Lung (tissue), 12 donors: Measurements from ENCODE around the gene XYLT1. TPM values are rescaled to one million over a fixed set of nuclear protein-coding genes. Genes with fewer than 3 reads are reported as not detected.
A peak's percentile ranks its signal among the peaks of the same experiment; 100 is the strongest.

Experiments
- ATAC-seq: fragments of 200-7000 bp; cut with Tn5 transposase; one replicate; pipeline ENCODE4 v1.9.1; 2020; ENCODE audit warnings: moderate number of reproducible peaks; ENCODE audit not compliant: insufficient read depth, low FRiP score
- DNase-seq, 3 donors: peaks; one replicate each; pipeline ENCODE4 v3.0.0-alpha.2; 2013 to 2017
- H3K27ac ChIP-seq, 2 donors: one replicate each; pipeline ENCODE4 v1.5.1; 2013; ENCODE audit warnings: mild to moderate bottlenecking in 2 of 2, moderate library complexity in 2 of 2, control low read depth in 1 of 2, inconsistent platforms in 1 of 2, low read depth in 1 of 2, low read length in 1 of 2
- H3K27me3 ChIP-seq, 3 donors: one replicate each; pipeline ENCODE4 v1.5.1; 2013; ENCODE audit warnings: low read length in 2 of 3; ENCODE audit not compliant: control insufficient read depth in 3 of 3, insufficient read depth in 3 of 3
- H3K36me3 ChIP-seq, 4 donors: one replicate each; pipeline ENCODE4 v1.5.1; 2013; ENCODE audit warnings: low read length in 4 of 4, mild to moderate bottlenecking in 1 of 4, moderate library complexity in 1 of 4; ENCODE audit not compliant: control insufficient read depth in 4 of 4, insufficient read depth in 4 of 4
- H3K4me1 ChIP-seq, 5 donors: one replicate each; pipeline ENCODE4 v1.5.1; 2013; ENCODE audit warnings: low read length in 5 of 5, mild to moderate bottlenecking in 2 of 5, moderate library complexity in 1 of 5; ENCODE audit not compliant: control insufficient read depth in 5 of 5, insufficient read depth in 5 of 5
- H3K4me3 ChIP-seq: one replicate; pipeline ENCODE4 v1.5.1; 2013; ENCODE audit warnings: mild to moderate bottlenecking, control low read depth, moderate library complexity
- H3K9ac ChIP-seq, 2 donors: one replicate each; pipeline ENCODE4 v1.5.1; 2013; ENCODE audit warnings: low read length in 2 of 2, control low read depth in 1 of 2; ENCODE audit not compliant: insufficient read depth in 1 of 2
- H3K9me3 ChIP-seq, 4 donors: one replicate each; pipeline ENCODE4 v1.5.1; 2013; ENCODE audit warnings: low read length in 3 of 4, mild to moderate bottlenecking in 1 of 4, moderate library complexity in 1 of 4; ENCODE audit not compliant: control insufficient read depth in 4 of 4, insufficient read depth in 3 of 4
- WGBS, 2 donors: extraction: QIAGEN DNeasy Blood & Tissue Kit; methylation state at CpG; one replicate each; pipeline ENCODE4 v1.1.7; 2013; 5-methylcytosine and 5-hydroxymethylcytosine counted together
- polyA plus RNA-seq, 2 donors: library from polyadenylated mRNA; stranded (reverse); fragments of 200-250 nt; gene quantifications; one replicate each; pipeline ENCODE4 v1.2.1, GENCODE V29; 2013
- total RNA-seq, 2 donors: library from RNA; depleted of rRNA in 1 of 2; stranded (reverse); fragments of >200 nt in 1 of 2; gene quantifications; one replicate each; pipeline ENCODE4 v1.2.1, GENCODE V29; 2014 to 2021
- TF ChIP-seq, protein P1 (sequence below): IDR thresholded peaks from 2 replicates; pipeline ENCODE4 v1.5.1; 2012; ENCODE audit warnings: mild to moderate bottlenecking; ENCODE audit errors: control extremely low read depth, extremely low read depth
- donor health status: control.
- donor health status: control.
- donor health status: Bipolar disorder and iron deficiency.
- donor health status: healthy.
- donor health status: DM: yes; HTN: yes; CAD: no.

XYLT1 gene
- total and polyA plus RNA-seq, 4 donors = 1.4 to 11.5 (median 6.9) TPM

DNA sequence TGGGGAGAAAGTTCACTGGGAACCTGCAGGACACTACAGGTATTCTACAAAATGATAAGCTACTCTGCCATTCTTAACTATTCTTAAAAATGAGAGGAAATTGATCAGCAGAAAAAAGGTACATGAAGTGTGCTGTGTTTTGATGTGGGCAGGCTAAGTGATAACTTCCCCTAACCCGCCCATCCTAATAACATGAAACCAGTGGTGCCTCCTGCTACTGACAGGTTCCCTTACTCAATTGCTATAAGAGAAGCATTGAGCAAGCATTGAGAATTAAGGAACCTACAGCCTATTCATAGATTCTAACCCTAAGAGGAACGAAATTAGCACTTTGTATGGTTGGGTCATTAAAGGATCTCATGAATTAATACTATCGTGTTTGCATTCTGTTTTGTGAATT lies 18.9 kb downstream of the XYLT1 start:
- Histone ChIP-seq H3K4me1 (peaks cover 3 to 24% (median 6%) of the 10 kb centered on the region in 5 donors), H3K9me3 (no peaks in the 10 kb centered on the region), H3K27me3 (no peaks in the 10 kb centered on the region), H3K36me3 (no peaks in the 10 kb centered on the region), H3K27ac (no peak overlapping the region), H3K4me3 (no peak overlapping the region), H3K9ac (no peak overlapping the region)
- ATAC-seq = no peak
- TF ChIP-seq, protein P1, sequence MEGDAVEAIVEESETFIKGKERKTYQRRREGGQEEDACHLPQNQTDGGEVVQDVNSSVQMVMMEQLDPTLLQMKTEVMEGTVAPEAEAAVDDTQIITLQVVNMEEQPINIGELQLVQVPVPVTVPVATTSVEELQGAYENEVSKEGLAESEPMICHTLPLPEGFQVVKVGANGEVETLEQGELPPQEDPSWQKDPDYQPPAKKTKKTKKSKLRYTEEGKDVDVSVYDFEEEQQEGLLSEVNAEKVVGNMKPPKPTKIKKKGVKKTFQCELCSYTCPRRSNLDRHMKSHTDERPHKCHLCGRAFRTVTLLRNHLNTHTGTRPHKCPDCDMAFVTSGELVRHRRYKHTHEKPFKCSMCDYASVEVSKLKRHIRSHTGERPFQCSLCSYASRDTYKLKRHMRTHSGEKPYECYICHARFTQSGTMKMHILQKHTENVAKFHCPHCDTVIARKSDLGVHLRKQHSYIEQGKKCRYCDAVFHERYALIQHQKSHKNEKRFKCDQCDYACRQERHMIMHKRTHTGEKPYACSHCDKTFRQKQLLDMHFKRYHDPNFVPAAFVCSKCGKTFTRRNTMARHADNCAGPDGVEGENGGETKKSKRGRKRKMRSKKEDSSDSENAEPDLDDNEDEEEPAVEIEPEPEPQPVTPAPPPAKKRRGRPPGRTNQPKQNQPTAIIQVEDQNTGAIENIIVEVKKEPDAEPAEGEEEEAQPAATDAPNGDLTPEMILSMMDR = no peak
- DNase-seq = no peak
- 41 to 68% methylated on average over 3 of the region's 3 CpGs for whole genome bisulfite sequencing, 2 donors

DNA sequence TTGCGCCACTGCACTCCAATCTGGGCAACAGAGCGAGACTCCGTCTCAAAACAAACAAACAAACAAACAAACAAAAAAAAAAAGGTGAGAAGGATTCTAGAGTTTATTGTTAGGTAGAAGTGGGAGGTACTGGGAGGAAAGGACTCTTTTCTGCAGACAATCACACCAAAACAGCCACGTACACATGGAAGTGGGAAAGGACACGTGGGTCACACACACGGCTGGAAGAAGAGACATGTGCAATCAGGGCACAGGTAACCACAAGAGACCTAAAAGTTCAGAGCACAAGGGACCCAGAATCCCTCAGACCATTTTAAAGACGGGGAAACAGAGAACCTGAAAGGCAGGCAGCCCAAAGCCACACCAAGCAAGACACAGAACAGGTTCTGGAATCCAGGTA lies 20.5 kb downstream of the XYLT1 start:
- 80 to 87% methylated on average over 7 of the region's 7 CpGs for WGBS, 2 donors
- DNase-seq (no peak), ATAC-seq (no peak)
- Histone ChIP-seq H3K9me3 (no peaks in the 10 kb centered on the region), H3K27me3 (no peaks in the 10 kb centered on the region), H3K4me1 (peaks cover 3 to 25% (median 9%) of the 10 kb centered on the region in 5 donors), H3K36me3 (no peaks in the 10 kb centered on the region), H3K9ac (no peak overlapping the region), H3K27ac (no peak overlapping the region), H3K4me3 (no peak overlapping the region)
- TF ChIP-seq, protein P1 = no peak

DNA sequence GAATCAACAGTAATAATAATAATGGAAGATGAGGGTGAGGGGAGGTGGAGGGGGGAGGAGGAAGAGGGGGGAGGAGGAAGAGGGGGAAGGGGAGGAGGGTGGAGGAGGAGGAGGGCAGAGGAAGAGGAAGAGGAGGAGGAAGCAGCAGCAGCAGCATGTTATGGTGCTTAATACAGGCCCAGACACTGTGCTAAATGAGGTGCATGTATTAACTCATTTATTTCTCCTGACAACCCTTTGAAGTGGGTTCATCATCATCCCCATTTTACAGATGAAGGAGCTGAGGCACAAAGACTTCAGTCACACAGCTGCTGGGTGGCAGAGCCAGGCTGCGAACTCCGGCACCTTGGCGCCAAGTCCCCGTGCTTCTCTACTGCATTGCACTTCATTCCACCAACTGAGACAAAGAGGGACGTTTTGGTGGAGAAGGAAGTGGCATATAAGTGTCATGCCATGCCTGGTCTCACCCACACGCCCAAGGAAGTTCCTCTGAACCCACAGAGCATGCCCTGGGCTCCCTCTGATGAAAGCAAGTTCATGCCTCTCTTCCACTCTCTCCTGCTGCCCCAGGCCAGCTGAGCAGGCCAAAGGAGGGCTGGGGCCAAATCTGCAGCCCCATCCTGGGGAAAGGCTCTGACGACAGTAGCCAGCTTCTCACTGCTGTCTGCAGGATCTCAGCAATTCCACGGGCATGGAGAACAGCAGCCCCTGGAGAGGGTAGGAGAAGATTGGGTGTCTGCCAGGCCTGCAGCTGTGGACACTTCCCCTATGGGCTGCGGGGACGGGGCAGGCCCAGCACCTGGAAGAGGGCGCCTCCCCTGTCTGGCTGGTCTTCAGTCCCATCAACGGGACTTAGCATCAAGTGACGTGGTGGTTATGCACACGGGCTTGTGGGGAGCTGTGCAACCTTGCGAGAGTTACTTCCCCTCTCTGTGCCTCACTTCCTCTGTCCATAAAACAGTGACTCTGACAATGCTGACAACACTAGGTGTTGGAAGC lies 21.8 kb downstream of the XYLT1 start:
- H3K4me3 ChIP-seq = no peak overlapping the region
- 27 to 46% methylated on average over 15 of the region's 15 CpGs for WGBS, 2 donors
- peak; percentile 53 for ATAC-seq
- no peaks in the 10 kb centered on the region for H3K36me3 ChIP-seq
- H3K9me3 ChIP-seq = no peaks in the 10 kb centered on the region
- H3K27me3 ChIP-seq = no peaks in the 10 kb centered on the region
- no peak overlapping the region for H3K9ac ChIP-seq
- peaks cover 3 to 25% (median 9%) of the 10 kb centered on the region in 5 donors for H3K4me1 ChIP-seq
- peak overlapping the region in 1 of 2 donors; percentile 44 for H3K27ac ChIP-seq
- DNase-seq = peak in 1 of 3 donors; percentile 46
- TF ChIP-seq, protein P1 = no peak
